ENCODE results near the gene PDE1C.

The PDE1C gene

DNA sequence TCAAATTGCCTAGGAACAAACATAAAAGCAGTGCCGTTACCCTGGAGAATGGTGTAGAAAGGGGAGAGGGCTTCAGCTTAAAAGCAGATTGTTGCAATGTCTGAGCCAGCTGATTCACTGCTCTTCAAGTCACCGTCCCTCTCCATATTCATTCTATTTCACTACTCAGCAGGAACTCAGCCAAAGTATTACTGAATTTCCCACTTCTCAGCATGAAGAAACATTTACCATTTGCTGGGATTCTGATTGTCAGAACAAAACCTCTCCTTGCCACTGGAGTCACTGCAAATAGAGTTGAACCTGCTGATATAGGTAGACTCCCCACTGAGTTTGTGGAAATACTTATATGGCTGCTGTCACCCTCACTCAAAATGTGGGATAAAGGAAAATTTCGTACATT, 311.5 kb downstream of the PDE1C start:
- no peak for FAIRE-seq

DNA sequence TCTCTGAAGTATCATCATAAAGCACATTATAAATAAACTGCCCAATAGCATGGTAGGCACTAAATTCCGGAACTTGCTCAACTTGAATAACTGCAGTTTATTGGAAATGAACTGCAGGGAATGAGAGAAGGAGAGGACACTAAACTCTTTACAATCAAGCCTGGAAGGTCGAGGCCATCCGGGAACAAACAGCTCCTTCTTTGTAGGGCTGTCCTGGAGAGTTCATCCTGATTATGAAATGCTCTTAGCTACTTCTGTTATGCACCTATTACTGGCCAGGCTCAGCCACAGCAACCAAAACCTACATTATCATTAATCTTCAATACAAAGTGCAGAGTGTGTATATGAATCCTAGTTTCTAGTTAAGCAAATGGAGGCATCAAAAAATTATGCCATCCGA, 318.5 kb downstream of the PDE1C start:
- no peak for FAIRE-seq

DNA sequence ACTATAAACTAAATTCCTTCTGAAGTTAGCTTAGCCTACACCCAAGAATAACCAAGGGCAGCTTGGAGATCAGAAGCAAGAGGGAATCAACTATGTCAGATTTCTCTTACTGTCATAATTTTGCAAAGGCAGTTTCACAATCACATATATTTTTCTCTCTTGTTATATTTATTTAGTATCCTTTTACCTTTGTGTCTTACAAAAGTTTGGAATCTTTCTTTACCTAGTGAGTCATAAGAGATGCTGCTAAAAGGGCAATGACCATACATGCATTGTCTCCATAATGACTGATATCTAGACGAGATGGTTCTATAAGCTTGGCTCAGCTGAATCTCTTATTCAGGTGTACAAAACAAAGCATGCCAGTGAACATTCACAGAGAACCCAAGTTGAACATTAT, 322.1 kb downstream of the PDE1C start:
- no peak for FAIRE-seq

DNA sequence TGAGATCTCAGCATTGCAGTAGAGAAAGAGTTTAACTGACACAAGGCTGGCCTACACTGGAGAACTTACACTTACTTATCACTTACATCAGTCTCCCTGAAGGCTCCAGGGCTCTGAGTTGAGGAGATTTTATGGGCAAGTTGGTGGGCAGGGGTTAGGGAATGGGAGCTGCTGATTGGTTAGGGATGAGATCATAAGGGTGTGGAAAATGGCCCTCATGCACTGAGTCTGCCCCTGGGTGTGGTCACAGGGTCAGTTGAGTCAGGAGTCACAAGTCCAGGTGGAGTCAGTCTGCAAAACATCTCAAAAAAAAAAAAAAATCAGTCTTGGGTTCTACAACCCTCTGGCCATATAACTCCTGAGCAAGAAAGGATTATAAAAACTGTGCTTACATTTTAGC, 322.7 kb downstream of the PDE1C start:
- FAIRE-seq, result no peak

- FAIRE-seq, result peak; percentile 95
These were observed 325.8 kb downstream of the PDE1C start for GRCh38 chr7:31744294-31744874.

DNA sequence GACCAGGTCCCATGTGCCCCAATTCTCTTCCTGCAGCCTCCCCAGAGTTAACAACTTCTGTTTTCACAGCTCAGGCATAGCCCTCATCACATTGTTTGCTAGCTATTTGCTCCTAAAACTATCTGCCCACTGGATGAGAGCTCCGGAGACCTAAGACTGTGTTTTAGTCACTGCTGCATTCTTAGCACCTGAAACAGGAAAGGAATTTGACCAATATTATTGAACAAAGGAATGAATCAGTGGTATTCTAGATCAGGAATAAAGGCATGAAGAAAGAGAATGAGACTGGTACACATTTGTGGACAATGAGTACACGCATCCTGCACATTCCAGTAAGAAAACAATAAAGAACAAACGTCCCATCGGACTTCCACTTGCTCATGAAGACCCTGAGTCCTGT, 328.4 kb downstream of the PDE1C start:
- FAIRE-seq, result no peak

DNA sequence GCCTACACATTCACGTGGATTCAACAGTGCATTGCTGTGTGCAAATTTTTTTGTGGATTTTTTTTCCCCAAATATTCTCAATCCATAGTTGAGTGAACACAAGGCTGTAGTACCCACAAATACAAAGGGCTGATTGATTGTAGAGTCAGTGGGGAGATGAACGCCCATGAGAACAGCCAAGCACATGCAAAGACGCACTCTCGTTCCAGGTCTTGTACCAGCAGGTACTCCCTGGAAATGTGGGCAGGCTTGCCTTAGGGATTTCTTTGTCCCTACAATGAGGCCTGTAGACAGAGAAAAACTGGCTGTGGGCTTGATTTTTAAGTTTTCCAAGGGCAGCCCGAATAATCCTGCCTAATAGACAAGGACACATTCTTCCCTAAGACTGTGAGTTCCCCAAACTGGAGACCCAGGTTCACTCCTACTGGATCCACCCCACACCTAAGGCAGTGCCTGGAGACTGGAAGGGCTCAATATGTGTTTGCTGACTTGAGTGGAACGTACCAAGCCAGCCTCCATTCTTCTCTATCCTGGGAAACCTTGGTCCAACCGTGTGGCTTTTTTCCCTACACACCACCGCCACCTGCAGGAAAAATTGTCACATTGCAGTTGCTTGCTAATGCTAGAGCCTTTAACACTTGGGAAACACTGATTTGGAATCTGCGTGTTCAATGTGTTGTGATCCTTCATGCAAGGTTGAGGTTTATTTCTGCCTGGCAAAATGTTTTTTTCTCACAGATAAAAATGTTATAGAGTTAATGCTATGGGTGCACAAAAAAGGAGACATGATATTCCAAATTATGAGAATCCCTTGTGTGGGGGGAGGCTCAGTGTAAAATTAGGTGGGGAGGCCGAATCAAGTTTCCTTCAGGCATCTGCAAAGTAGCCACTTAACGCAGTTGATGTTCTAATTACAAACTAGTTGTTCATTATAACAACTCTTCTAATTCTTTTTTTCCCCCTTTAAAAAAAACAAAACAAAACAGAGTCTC, 333.9 kb downstream of the PDE1C start:
- FAIRE-seq, result peak; percentile 55

DNA sequence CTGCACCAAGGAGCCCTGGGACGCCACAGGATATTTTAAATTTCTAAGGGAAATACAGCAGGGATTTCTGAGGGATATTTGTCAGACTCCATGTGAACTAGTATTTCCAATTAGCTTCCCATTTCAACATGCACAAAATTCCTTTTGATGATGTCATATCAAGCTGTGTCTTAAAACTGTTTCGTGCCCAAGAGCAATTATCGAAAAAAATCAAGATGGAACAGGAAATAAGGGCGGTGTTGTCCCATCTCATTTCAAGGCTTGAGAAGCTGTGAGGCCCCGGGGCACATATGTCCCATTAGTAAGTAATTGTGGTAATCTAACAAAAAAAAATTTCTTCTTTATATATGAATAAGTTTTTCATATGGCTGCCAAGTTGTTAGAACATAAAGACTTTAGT, 335.8 kb downstream of the PDE1C start:
- no peak for FAIRE-seq

GRCh38 chr7:31729195-31729804, 340.9 kb downstream of the PDE1C start:
- FAIRE-seq, result no peak

DNA sequence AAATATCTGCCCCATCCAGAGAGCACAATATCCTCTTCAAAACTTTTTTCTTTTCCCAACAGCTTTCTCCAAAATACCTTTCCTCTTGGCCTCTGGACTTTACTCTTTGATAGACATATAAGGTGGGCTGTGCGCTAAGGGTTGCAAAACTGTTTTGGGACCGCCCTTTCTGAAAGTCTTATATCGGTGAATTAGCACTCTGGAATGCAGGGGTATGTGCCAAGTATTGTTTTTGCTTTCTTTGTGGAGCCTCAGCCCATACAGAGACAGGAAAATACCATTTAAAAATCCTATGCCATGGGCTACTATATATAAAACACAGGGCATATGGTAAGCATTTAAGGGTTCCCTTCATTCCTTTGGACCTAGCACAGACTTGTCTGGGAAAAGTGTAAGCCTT, 345.5 kb downstream of the PDE1C start:
- FAIRE-seq, result no peak

DNA sequence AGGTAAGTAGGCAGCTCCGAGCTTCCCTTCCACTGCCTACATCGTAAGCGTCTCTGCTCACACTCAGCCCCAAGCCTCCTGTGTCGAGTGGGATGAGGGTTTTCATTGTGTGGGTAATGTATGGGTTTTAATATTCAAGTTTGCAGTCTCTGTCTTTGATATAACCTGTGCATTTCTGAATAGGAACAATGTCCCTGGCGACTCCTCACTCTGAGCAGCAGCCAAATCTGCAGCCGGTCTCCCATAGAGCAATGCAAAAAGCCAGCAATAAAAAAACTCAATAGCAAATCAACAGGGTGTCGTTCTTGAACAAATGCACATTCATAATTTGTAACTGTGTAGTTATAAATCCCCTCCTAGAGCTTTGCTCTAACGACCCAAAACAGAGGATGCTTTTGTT, 349.8 kb downstream of the PDE1C start:
- no peak for FAIRE-seq

- FAIRE-seq, result no peak
These were observed 353.9 kb downstream of the PDE1C start for GRCh38 chr7:31716355-31716754.

GRCh38 chr7:31710171-31710570, 360.0 kb downstream of the PDE1C start:
- FAIRE-seq, result no peak

- no peak for FAIRE-seq
These were observed 363.1 kb downstream of the PDE1C start for GRCh38 chr7:31707089-31707488.

DNA sequence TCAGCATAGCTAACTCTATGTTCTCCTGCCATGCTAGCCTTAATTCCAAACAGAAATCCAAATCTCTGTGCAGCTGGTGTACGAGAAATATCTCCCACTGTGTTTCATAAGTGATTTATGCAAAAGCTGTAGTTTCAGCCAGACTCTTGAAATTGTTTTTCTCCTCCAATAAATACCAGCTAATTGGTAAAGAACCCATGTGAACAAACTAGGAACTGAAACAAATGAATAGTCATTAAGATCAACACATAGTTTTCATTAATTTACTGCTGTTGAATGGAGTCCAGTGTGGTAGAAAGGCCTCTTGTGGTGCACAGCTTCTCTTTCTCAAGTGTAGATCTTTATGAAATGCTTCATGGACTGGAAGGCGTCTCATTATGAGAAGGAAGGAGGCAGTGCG, 364.8 kb downstream of the PDE1C start:
- no peak for FAIRE-seq

GRCh38 chr7:31702354-31702753, 367.9 kb downstream of the PDE1C start:
- FAIRE-seq, result no peak

Measured in islet of Langerhans (tissue), 1 donor.